Fibroblast of mammary gland (primary cell): ENCODE measurements around the gene CETN2.
"Not testable (repeated sequence)": the region's sequence is repeated elsewhere in the genome, so short reads cannot be mapped to it uniquely, and the experiment has no call there.

Source experiments
- DNase-seq: peaks from one replicate; pipeline ENCODE4 v3.0.0-alpha.2; 2010; ENCODE audit warnings: low read depth
- H3K4me3 ChIP-seq: 2 replicates; pipeline ENCODE4 v1.5.1; 2011; ENCODE audit warnings: low read depth, mild to moderate bottlenecking, low read length, moderate library complexity; ENCODE audit not compliant: control insufficient read depth
- TF ChIP-seq, protein P1 (sequence below): conservative IDR thresholded peaks from 2 replicates; pipeline ENCODE4 v1.5.1; 2011; ENCODE audit warnings: low read depth, low read length, inconsistent platforms; ENCODE audit not compliant: control insufficient read depth, insufficient read depth

CETN2 gene

GRCh38 chrX:152810403-152810802, 20.2 kb downstream of the CETN2 start:
- TF ChIP-seq, protein P1, sequence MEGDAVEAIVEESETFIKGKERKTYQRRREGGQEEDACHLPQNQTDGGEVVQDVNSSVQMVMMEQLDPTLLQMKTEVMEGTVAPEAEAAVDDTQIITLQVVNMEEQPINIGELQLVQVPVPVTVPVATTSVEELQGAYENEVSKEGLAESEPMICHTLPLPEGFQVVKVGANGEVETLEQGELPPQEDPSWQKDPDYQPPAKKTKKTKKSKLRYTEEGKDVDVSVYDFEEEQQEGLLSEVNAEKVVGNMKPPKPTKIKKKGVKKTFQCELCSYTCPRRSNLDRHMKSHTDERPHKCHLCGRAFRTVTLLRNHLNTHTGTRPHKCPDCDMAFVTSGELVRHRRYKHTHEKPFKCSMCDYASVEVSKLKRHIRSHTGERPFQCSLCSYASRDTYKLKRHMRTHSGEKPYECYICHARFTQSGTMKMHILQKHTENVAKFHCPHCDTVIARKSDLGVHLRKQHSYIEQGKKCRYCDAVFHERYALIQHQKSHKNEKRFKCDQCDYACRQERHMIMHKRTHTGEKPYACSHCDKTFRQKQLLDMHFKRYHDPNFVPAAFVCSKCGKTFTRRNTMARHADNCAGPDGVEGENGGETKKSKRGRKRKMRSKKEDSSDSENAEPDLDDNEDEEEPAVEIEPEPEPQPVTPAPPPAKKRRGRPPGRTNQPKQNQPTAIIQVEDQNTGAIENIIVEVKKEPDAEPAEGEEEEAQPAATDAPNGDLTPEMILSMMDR: no peak
- DNase-seq: no peak

DNA sequence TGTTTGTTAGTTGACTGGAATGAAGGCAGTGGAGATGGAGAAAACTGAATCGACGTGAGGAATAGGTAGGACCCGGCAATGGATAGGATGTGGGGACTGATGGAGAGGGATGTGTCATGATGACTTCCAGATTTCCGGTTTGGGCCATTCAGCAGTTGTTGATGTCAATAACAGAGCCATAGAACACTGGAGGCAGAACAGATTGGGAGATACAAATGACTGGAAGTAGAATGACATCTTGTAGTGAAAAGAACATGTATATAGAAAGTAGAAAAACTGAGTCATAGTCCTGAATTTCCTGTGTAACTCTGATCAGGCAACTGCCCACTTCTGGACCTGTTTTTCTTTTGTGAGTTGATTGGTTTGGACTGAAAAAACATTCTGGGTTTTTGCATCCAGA, 24.5 kb downstream of the CETN2 start:
- no peak for DNase-seq
- TF ChIP-seq, protein P1: no peak
- no peak overlapping the region for H3K4me3 ChIP-seq

More at GRCh38 chrX:152810403-152810802, 20.2 kb downstream of the CETN2 start:
- H3K4me3 ChIP-seq: no peak overlapping the region

DNA sequence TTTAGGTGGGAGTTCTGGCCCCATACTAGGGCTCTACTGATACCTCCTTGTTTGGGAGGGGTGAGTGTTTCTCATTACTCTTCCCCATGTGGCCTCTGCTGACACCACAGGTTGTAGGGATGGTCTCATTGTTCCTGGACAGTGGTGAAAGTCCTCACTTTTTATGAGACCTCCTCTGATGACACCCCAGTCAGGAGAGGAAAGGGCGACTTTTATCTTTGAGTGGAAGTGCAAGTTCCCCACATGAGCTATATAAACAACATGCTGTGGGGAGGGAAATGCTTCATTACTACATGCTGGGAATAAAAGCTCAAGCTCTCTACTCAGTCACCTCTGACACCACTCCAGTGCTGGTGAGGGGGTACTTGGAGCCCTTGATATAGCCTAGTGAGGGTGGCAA, 31.6 kb downstream of the CETN2 start:
- TF ChIP-seq, protein P1: no peak
- no peak for DNase-seq
- H3K4me3 ChIP-seq: no peak overlapping the region

GRCh38 chrX:152787062-152787461, 43.5 kb downstream of the CETN2 start:
- H3K4me3 ChIP-seq, DNase-seq: not testable (repeated sequence)
